Stimulated activated CD8-positive, alpha-beta memory T cell treated with anti-CD3 and anti-CD28 coated beads, Interleukin-15, amount 100 ng/mL, for 4 hours (primary cell): ENCODE data around the gene PRKAG2.
"Not testable (repeated sequence)": the region's sequence is repeated elsewhere in the genome, so short reads cannot be mapped to it uniquely, and the experiment has no call there.

ENCODE experiments used
- DNase-seq, 2 donors: peaks; one replicate each; pipeline ENCODE4 v3.0.0-alpha.2; 2020; ENCODE audit warnings: low read depth in 2 of 2

Gene PRKAG2

DNA sequence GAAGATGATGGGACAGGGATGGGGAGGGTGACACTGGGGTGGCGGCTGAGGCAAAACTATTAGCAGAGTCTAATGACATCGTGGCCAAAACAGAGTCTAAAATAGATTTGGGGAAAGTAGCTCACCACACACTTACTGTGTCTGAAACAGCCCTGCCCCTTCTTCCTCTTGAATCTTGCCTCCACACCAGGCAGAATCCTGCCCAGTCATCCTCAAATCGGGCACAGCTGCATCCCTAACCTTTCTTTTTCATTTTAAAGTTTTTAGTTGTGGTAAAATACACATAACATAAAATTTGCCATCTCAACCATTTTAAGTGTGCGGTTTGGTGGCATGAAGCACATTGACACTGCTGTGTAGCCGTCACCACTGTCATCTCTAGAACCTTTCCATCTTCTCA lies 90.0 kb downstream of the PRKAG2 start:
- no peak for DNase-seq

DNA sequence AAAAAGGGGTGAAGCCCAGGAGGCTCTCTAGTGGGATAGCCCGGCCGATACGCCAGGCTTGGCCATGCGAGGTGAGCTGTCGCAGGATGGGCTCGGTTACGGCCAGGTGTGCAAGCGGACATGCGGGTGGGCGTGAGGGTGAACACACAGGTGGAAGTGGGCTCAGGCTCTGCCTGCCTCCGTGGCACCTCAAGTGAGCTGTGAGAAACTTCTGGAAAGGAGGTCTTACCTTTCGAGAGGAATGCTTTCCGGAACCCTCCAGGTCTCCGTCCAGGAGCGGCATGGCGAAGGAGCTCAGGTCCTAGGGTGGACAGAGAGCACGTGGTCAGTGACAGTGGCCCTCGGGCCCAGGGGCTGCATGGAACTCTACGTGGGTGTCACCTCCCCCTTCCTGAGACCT lies 90.7 kb downstream of the PRKAG2 start:
- DNase-seq, result no peak

DNA sequence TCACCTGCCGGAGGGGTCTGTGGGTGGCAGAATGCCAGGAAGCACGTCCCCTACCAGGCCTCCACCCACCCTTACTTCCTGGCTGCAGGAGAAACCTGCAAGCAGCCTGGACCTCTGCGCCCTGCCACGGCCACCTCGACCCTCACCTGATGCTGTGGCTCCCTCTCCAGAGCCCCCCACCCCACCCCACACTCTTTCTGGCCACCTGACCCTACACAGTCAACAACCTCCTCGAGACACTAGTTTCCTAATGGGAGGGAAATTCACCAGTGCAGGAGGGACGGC lies 91.3 kb downstream of the PRKAG2 start:
- no peak for DNase-seq

DNA sequence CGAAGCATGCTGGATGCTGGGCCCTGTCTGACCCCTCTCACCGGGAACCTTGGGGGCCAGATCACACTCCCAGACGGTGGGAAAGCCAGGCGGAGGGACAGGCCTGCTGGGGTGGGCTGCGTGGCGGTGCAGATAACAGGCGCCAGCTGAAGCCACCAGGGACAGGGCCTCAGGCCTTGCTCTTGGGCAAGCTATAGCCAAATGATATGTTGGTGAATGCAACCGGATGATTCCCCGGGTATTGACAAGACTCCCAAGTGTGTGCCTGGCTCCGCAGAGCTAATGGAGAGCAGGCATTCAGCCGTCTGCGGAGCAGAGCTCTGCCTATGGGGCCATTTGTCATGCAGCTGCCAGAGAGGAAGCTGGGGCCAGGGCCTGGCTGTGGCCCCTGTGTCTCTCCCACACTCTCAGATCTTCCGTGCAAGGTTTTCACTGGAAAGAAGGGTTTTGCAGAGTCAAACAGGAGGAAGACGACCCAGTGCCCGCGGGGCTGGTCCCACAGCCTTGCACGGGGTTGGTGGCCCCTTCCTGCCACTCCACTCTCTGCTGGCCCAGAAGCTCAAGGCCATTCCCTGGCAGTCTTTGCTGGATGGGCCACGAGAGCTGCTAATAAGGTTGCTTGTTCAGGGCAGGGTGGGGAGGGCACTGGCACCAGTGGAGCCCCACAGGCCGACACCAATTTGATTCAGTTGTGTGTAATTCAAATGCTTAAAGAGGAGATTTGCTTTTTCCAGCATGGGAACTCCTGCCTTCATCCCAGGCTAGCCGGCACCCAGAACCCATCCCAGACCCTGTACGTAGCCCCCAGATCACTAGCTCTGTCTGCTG lies 91.8 kb downstream of the PRKAG2 start:
- DNase-seq, result no peak

DNA sequence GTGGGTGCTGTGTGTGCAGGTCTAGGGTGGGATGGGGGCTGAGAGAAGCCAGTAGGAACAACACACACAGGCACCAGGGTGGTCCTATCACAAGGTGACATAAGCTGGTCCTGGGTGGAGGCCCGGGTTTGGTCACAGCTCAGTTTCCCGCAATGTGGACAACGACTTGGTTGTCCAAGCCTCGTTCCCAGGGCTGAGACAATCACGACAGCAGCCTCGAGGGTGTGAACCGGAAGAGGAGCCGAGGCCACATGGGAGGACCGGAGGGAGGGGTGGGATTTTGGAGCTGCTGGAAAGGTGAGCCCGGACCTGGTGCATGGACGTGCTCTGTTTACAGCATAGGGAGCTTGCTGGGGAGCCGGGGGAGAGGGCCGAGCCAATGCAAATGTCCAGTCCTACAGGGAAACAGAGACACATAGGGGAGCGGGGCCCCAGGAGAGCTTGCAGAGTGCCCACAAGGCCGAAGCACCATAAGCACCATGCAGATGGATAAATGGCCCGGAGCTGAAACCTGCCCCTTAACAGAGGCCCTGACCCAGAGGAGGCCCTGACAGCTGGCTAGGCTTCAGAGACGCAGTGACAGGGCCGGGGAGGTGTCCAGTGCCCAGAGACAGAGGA lies 92.8 kb downstream of the PRKAG2 start:
- DNase-seq, result no peak

DNA sequence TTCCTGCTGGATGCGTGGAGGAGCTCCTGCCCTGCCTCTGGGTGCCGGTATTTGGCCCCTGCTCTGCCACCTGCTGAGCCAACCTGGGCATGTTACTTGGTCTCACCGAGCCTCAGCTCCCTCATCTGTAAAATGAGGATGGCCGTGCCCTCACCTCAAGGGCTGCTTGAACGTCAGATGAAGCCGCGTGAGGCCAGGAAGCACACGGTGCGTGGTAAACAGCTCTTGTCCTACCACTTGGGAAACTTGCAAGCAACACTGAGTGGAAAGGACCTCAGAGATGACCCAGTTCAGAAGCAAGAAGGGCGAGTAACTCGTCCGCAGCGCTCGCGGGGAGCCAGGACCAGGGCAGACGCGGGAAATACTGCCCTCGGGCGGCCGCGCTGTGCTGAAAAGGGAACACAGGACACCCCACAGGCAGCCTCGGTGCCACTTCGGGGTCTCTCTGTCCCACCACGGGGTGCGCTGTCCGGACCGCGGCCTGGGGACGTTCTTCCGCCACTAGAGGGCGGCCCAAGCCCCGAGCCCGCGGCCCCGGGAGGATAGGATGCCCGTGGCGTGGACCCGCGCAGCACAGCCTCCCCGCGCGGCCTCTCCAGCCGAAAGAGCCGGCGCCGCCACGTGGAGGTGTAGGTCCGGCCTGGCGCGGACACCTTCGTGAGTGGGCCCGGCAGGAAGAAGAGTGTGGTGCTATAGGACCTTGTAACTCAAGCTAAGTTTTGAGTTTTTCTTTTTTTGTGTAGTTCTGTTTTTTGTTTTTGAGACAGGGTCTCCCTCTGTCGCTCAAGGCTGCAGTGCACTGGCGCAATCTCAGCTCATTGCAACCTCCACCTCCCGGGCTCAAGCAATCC lies 94.1 kb downstream of the PRKAG2 start:
- DNase-seq, result peak; percentile 52

DNA sequence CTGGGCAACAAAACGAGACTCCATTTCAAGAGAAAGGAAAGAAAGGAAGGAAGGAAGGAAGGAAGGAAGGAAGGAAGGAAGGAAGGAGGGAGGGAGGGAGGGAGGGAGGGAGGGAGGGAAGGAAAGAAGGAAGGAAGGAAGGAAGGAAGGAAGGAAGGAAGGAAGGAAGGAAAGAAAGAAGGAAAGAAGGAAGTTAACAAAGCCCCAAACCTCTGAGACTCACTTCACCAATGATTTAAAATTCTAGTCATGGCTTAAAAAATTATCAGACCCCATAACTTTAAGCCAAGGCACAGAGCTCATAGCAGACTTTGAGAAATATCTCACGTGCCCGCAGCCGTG lies 94.7 kb downstream of the PRKAG2 start:
- not testable (repeated sequence) for DNase-seq

DNA sequence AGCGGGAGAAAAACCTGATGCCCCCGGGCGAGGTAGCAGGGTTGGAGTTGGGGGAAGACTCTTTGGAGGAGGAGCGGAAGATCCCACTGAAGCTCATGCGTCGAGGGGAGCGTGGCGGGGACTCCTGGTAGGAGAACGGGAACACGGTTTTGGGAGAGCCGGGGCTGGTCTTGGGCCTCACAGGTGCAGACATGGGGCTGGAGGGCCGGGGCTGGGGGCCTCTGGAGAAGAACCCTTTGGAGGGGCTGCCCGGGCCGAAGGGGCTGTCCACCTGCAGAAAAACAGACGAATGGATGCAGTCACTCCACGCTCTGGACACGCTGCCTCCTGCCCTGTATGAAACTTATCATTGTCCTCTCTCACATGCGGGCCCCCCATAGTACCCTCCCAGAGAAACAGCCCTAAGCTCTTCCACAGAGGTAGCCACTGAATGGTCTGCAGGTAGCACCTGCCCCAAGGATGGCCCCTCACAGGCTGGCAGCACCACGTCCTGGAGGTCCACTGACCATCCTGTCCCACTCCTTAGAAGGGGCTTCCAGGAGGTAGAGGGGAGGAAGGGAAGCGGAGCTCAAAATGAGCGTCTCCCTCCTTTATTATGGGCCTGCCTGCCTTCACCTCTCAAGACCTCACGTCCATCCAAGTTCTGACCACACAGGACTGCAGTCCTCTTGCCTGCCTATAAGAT lies 95.6 kb downstream of the PRKAG2 start:
- DNase-seq, result no peak

DNA sequence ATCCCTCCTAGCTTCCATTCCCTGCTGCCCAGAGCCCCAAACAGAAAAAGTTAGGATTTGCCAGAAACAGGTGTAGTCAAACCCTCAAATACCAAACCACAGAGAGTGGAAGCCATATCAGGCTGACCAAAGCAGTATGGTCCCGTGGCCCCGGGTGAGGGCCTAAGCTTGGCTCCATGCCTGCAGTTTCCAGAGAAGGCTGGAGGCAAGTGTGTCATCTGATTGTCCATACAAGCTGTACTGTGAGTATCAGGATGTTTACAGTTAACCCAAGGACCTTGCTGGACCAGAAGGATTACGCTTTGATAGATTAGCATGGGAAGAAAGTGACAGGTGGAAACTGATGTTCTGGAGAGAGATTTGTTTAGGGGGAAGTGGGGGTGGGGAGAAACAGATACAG lies 96.3 kb downstream of the PRKAG2 start:
- no peak for DNase-seq

DNA sequence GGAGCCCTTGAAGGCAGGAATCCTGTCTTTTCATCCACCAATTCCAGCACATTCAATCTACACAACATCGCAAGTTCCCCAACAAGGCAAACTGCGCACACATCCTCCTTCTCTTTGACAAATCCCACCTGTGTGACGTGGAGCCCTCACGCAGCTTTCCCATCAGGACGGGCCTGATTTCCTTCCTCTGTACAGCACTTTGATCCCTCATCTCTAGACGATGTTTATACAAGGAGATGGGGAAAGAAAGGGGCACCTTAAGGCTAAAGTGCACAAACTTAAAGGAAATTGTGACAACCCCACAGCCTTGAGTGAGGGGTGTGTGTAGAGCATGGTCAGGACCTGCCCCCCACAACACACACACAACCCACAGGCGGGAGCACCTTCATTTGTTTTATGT lies 97.2 kb downstream of the PRKAG2 start:
- DNase-seq, result no peak

DNA sequence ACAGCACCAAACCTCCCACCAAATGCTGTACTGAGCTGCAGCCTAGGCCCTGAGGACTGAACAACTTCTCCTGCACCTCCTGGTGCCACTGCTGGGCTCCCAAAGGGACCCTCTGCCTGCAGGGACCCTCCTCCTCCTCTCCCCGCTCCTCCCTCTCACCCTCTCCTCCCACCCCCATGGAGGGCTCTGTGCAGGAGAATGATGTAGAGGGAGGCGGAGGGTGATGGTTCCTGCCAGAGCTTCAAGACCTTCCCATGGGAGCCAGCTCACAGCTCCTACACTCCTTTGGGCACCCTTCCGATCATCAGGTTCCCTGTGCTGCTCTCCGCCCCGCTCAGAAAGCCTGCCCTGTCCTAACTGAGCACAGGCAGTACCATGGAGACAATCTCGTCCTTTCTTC lies 97.7 kb downstream of the PRKAG2 start:
- DNase-seq, result no peak

DNA sequence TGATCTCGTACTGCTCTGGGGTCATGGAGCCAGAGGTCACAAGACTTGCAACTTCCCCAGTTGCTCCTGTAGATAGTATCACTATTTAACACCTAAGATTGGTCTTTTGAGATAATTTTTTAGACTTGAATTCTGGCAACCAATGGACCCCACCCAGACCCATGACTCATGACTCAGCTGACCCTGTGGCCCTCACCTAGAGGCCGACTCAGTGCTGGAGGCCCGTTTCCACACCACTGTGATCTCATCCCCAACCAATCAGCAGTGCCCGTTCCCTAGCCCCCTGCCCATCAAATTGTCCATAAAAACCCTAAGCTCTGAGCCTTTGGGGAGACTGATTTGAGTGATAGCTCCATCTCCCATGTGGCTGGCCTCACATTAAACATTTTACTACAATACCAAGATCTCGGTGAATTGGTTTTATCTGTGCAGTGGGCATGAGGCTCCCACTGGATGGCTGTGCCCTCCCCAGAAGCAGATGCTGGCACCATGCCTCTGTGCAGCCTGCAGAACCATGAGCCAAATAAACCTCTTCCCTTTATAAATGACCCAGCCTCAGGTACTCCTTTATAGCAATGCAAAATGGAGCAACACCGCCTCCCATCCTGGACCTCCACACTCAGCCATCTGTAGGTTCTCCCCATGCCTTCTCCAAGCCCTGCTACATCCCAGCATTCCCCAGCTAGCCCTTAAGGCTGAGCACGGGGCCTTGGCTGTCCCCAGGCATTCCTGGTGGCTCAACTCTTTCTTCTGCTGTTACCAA lies 98.8 kb downstream of the PRKAG2 start:
- no peak for DNase-seq

DNA sequence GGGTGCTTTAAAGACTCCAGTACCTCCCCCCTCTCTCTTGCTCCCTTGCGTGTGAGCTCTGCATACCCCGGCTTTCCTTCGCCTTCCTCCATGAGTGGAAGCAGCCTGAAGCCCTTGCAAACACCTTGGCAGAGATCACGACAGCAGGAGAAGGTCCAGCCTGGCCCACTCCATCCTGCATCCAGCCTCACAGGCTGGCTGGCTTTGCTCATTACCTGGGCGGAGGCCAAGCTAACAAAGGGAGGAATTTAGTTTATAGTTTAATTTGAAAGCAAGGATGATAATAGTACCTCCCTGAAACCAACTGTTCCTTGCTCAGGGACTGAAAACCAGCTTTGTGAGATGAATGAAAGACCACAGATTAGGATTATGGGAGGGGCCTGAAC lies 99.4 kb downstream of the PRKAG2 start:
- no peak for DNase-seq

DNA sequence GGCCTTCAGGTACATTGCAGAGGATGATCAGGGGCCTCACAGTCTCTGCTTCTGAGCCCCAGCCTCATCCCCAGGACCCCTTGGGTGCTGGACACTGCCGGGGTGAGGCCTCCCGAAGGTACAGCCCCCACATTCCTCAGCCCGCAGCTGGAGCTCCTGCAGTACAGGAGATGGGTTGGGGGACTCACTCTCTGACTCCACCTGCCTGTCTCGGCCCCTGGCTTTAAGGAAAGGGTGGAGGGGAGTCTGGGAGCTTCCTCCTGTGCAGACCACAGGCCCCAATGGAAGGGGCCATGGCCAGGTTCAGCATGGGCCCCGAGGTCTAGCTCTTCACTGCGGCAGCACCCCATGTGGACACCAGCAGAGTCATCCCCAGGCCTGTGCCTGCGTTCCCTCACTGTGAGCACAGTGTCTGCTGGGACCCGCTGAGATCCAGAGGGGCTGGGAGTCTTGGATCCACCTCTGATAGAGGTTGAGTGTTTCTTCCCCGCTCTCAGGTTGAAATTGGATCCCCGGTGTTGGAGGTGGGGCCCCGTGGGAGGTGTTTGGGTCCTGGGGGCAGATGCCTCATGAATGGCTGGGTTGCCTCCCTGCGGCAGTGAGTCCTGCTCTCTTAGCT lies 99.9 kb downstream of the PRKAG2 start:
- DNase-seq, result no peak

DNA sequence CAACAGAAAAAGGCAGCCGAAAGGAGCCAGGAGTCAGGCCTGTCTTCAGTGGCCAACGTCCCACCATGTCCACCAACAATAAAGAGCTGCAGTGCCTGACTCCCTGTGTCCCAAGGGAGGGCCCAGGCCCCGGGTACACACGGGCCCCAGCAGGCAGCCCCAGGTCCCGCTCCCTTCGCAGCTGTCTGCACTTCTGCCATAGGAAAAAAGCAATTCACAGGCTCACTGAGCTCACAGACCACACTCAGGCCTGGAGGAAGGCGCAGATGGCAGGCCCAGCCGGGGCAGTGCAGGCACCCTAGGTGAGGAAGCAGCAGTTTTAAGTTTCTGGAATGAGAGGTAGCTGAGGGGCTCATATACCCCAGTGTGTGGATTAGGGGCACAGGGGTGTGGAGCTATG lies 100.5 kb downstream of the PRKAG2 start:
- no peak for DNase-seq

DNA sequence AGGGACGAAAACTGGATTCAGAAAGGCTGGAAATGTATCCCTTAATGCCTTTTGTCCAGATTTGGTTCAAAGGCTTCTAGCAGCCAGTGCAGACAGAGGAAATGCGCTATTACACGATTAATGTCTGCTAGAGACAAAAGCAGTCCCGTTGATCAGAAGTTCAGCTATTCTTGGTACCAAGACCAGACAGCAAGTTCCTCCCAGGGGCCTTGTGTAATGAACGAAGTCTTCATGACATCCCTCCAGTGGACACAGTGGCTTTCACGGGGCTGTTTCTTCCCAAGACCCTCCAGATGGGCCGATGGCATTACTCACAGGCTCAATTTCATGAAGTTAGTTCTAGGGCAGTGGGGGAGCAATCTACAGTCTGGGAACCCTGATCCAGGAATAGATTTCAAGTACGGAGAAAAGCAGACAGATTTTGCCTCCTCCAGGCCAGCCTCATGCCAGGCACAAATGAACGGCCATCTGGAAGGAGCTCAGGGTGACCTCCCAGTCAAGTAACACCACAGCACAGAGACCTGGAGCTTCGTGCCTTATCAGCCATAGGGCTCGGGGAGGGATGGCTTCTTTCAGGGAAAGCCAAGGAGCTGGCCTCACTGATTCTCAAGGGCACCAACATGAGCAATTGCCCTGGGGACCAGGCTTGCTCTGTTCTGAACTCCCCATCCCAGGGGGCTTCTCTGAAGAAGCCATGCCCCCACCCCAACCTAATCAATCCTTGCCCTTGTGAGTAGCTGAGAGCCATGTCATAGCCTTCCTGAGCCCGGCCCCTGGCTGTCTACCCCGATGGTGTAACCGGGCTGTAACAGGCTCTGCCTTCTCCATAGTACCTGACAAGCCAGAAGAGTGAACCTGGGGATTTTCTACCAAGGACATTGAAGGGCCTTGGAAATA lies 101.1 kb downstream of the PRKAG2 start:
- no peak for DNase-seq

DNA sequence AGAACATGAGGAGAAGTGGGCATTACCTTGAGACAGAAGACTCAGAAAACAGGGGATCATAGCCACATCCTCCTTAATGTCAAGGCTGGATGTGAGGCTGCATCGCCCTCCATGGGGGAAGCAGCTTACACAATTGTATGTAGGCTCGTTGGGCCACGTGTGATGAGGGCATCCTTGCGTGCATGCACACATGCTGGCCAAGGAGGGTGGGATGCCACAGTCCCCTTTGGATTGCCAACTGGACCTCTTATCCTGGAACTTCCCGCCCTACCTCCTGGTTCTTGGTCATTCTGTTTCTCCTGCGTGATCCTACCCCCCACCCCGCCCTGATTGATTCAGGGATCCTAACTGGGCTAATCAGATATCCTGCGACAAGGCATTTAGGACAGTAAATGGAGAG lies 102.0 kb downstream of the PRKAG2 start:
- DNase-seq, result no peak

DNA sequence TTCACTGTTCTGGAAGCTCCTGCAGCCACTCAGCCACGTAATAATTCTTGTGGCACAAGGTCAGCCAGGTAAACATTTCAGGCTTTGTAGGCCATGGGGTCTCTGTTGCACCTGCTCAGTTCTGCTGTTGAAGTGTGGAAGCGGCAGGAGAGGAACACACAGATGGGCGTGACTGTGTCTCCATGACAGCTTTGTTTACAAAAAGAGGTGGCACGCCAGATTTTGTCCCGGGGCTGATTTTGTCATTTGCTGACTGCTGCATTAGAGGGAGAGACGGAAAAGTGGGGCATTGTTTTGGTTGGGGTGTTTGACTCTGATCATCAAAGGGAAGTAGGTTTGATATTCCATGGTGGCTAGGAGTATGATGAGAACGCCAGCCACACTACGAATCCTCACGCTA lies 103.1 kb downstream of the PRKAG2 start:
- DNase-seq, result no peak

DNA sequence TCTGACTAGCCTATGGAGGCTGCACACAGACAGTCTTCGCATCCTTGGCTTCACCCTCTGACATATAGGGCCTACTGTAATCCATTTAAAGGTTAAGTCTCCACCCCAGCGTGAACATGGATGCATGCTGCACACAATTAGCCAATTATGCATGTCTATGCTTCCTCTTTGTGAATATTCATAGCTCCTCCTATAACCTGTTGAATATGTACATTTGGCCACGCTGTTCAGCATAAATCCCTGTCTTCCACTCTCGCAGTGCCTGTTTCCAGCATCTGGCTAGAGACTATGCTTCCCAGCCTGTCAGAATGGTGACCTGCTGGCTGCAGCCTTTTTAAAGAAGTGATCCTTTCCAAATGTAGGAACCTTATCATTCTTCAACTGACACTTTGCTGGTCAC lies 106.7 kb downstream of the PRKAG2 start:
- no peak for DNase-seq

DNA sequence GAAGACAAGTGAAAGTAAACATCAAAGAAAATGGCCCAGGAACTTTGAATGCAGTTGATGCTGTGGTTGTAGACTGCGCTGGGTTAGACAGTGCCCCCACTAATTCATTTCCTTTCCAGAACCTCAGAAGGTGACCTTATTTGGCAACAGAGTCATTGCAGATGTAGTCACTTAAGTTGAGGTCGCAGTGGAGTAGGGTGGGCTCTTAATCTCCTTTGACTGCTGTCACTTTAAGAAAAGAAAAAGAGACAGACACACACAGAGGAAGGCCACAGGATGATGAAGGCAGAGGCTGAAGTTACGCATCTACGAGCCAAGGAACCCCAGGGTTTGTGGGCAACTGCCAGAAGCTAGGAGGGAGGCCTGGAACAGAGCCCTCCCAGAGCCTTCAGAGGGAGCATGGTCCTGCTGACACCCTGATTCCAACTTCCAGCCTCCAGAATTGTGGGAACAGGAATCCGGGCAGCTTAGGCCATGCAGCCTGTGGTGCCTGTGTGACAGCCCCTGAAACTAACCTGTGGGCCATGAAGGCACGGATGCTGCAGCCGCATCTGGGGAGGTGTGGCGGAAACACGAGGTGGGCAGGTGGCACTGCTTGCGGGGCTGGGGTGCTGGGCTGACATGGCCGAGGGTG lies 107.6 kb downstream of the PRKAG2 start:
- peak in 1 of 2 donors; percentile 19 for DNase-seq
